Measurements from ENCODE around the gene RABGAP1L.
"Not testable (repeated sequence)": the region's sequence is repeated elsewhere in the genome, so short reads cannot be mapped to it uniquely, and the experiment has no call there.

The RABGAP1L gene

DNA sequence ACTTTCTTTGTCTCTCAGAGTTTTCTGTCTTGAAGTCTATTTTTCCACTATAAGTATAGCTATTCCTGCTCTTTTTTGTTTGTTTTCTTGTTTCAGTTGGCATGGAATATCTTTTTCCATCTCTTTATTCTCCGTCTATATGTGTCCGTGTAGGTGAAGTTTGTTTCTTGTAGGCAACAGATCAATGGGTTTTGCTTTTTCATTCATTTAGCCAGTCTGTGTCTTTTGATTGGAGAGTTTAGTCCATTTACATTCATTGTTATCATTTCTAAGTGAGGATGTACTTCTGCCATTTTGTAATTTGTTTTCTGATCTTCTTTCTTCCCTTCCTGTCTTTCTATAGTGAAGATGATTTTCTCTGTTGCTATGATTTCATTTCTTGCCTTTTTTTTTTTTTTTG lies 155.9 kb downstream of the RABGAP1L start:
- Histone ChIP-seq H3K9ac (ENCODE audit: low read length) (no peak overlapping the region), H3K27me3 (ENCODE audit: low read depth, low read length) (no peaks in the 10 kb centered on the region), H3K79me2 (ENCODE audit: low read length) (peaks cover 22% of the 10 kb centered on the region; the same call in 1 of the 2 replicates), H2AFZ (ENCODE audit: low read depth, low read length) (no peak overlapping the region), H3K4me1 (ENCODE audit: low read length) (no peaks in the 10 kb centered on the region), H3K36me3 (replicated peaks; ENCODE audit: low read depth, low read length) (peaks cover 23% of the 10 kb centered on the region), H4K20me1 (ENCODE audit: insufficient read depth, low read length) (peaks cover 6% of the 10 kb centered on the region; the same call in 1 of the 2 replicates), H3K4me3 (ENCODE audit: low read length) (no peak overlapping the region), H3K27ac (ENCODE audit: low read length) (no peak overlapping the region), H3K4me2 (ENCODE audit: low read length) (no peak overlapping the region), H3K9me3 (ENCODE audit: insufficient read depth, low read length) (no peaks in the 10 kb centered on the region)
- TF ChIP-seq, protein P1, sequence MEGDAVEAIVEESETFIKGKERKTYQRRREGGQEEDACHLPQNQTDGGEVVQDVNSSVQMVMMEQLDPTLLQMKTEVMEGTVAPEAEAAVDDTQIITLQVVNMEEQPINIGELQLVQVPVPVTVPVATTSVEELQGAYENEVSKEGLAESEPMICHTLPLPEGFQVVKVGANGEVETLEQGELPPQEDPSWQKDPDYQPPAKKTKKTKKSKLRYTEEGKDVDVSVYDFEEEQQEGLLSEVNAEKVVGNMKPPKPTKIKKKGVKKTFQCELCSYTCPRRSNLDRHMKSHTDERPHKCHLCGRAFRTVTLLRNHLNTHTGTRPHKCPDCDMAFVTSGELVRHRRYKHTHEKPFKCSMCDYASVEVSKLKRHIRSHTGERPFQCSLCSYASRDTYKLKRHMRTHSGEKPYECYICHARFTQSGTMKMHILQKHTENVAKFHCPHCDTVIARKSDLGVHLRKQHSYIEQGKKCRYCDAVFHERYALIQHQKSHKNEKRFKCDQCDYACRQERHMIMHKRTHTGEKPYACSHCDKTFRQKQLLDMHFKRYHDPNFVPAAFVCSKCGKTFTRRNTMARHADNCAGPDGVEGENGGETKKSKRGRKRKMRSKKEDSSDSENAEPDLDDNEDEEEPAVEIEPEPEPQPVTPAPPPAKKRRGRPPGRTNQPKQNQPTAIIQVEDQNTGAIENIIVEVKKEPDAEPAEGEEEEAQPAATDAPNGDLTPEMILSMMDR (IDR thresholded peaks at IDR 0.05; ENCODE audit: low read depth, low read length) = no peak
- no peak for TF ChIP-seq EZH2phosphoT487 (IDR thresholded peaks at IDR 0.05; ENCODE audit: low read depth)

GRCh38 chr1:174320897-174321296 lies 161.6 kb downstream of the RABGAP1L start:
- H3K27ac ChIP-seq (ENCODE audit: low read length); H4K20me1 ChIP-seq (ENCODE audit: insufficient read depth, low read length); H3K4me3 ChIP-seq (ENCODE audit: low read length); H3K4me1 ChIP-seq (ENCODE audit: low read length); H3K9ac ChIP-seq (ENCODE audit: low read length); H3K27me3 ChIP-seq (ENCODE audit: low read depth, low read length); H3K4me2 ChIP-seq (ENCODE audit: low read length); H2AFZ ChIP-seq (ENCODE audit: low read depth, low read length); H3K79me2 ChIP-seq (ENCODE audit: low read length): not testable (repeated sequence)
- Histone ChIP-seq H3K9me3 (ENCODE audit: insufficient read depth, low read length) (peaks cover 20% of the 10 kb centered on the region; the same call in 1 of the 2 replicates), H3K36me3 (replicated peaks; ENCODE audit: low read depth, low read length) (peaks cover 42% of the 10 kb centered on the region)

- Histone ChIP-seq H3K9me3 (ENCODE audit: insufficient read depth, low read length) (peaks cover 31% of the 10 kb centered on the region; the same call in 1 of the 2 replicates), H3K27ac (ENCODE audit: low read length) (no peak overlapping the region), H3K36me3 (replicated peaks; ENCODE audit: low read depth, low read length) (peaks cover 54% of the 10 kb centered on the region), H3K4me2 (ENCODE audit: low read length) (no peak overlapping the region), H3K4me1 (ENCODE audit: low read length) (no peaks in the 10 kb centered on the region), H3K79me2 (ENCODE audit: low read length) (no peaks in the 10 kb centered on the region), H4K20me1 (ENCODE audit: insufficient read depth, low read length) (peaks cover 4% of the 10 kb centered on the region; the same call in 1 of the 2 replicates), H3K27me3 (ENCODE audit: low read depth, low read length) (no peaks in the 10 kb centered on the region), H2AFZ (ENCODE audit: low read depth, low read length) (no peak overlapping the region), H3K4me3 (ENCODE audit: low read length) (no peak overlapping the region), H3K9ac (ENCODE audit: low read length) (no peak overlapping the region)
- TF ChIP-seq, protein P1 (IDR thresholded peaks at IDR 0.05; ENCODE audit: low read depth, low read length) = no peak
- TF ChIP-seq EZH2phosphoT487 (IDR thresholded peaks at IDR 0.05; ENCODE audit: low read depth) = no peak
These were observed 163.0 kb downstream of the RABGAP1L start for GRCh38 chr1:174322202-174322862.

DNA sequence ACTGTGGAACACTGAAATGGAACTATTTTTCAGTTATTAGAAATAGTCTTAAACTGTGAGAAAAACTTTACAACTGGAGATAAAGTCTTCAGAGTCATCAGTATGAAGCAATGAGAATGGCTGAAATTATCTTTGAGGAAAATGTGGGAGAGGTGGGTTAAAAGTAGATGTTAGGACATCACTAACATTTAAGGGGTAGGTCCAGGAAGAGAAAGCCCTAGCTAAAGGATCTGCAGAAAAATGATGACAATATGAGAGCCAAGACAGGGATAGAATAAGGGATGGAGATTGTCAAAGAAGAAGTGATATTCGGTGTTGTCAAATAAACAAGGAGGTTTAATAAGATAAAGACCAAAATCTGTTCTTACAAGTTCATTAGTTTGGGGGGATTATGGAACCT lies 165.2 kb downstream of the RABGAP1L start:
- Histone ChIP-seq H3K9me3 (ENCODE audit: insufficient read depth, low read length) (peaks cover 34% of the 10 kb centered on the region; the same call in 1 of the 2 replicates), H3K4me1 (ENCODE audit: low read length) (no peaks in the 10 kb centered on the region), H3K36me3 (replicated peaks; ENCODE audit: low read depth, low read length) (peaks cover 57% of the 10 kb centered on the region), H3K4me2 (ENCODE audit: low read length) (no peak overlapping the region), H3K9ac (ENCODE audit: low read length) (no peak overlapping the region), H3K79me2 (ENCODE audit: low read length) (no peaks in the 10 kb centered on the region), H4K20me1 (ENCODE audit: insufficient read depth, low read length) (no peaks in the 10 kb centered on the region), H2AFZ (ENCODE audit: low read depth, low read length) (no peak overlapping the region), H3K27me3 (ENCODE audit: low read depth, low read length) (no peaks in the 10 kb centered on the region), H3K27ac (ENCODE audit: low read length) (no peak overlapping the region), H3K4me3 (ENCODE audit: low read length) (no peak overlapping the region)
- TF ChIP-seq, protein P1 (IDR thresholded peaks at IDR 0.05; ENCODE audit: low read depth, low read length) = no peak
- no peak for TF ChIP-seq EZH2phosphoT487 (IDR thresholded peaks at IDR 0.05; ENCODE audit: low read depth)
